ENCODE measurements around the gene TRIP10.

DNA sequence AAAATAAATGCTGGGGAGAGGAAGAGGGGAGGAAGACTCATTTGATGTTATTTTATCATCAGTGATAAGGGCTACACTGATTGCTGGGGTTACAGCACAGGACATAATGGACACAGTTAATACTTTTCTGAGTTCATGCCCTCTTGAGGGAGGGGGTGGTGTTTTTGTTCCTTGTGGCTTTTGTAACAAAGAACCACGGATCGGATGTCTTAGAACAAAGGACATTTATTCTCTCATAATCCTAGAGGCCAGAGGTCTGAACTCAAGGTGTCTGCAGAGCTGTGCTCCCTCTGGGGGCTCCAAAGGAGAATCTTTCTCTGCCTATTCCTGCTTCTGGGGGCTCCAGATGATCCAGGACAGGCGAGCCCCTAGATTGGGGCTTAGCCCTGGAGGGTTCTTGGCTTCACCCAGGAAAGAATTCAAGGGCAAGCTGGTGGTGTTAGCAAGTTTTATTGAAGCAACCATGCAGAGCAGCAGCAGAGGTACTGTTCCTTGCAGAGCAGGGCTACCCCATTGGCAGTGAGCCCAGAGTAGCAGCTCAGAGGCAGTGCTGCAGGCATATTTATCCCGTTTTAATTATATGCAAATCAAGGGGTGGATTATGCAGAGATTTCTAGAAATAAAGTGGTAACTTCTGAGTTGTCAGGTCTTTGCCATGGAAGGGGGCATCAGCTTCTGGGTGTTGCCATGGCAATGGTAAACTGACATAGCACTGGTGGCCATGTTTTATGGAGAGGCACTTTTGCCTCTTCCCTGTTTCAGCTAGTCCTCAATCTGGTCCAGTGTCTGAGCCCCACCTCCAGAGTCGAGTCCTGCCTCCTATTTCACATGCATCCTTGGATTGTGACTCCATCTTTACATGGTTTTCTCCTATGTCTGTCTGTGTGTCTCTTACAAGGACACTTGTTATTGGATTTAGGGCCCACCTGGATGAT, 51.0 kb downstream of the TRIP10 start:
- TF ChIP-seq GABPA (IDR thresholded peaks at IDR 0.05 in 1 of 2, conservative IDR thresholded peaks at IDR 0.05 in 1 of 2), result no peak
- TF ChIP-seq, protein P1, sequence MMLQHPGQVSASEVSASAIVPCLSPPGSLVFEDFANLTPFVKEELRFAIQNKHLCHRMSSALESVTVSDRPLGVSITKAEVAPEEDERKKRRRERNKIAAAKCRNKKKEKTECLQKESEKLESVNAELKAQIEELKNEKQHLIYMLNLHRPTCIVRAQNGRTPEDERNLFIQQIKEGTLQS (IDR thresholded peaks at IDR 0.05), result no peak
- TF ChIP-seq TAF1 (conservative IDR thresholded peaks at IDR 0.05), result no peak
- TF ChIP-seq, protein P2, sequence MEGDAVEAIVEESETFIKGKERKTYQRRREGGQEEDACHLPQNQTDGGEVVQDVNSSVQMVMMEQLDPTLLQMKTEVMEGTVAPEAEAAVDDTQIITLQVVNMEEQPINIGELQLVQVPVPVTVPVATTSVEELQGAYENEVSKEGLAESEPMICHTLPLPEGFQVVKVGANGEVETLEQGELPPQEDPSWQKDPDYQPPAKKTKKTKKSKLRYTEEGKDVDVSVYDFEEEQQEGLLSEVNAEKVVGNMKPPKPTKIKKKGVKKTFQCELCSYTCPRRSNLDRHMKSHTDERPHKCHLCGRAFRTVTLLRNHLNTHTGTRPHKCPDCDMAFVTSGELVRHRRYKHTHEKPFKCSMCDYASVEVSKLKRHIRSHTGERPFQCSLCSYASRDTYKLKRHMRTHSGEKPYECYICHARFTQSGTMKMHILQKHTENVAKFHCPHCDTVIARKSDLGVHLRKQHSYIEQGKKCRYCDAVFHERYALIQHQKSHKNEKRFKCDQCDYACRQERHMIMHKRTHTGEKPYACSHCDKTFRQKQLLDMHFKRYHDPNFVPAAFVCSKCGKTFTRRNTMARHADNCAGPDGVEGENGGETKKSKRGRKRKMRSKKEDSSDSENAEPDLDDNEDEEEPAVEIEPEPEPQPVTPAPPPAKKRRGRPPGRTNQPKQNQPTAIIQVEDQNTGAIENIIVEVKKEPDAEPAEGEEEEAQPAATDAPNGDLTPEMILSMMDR (IDR thresholded peaks at IDR 0.05; ENCODE audit: low read depth, low read length, missing input control), result no peak
- TF ChIP-seq RXRA (IDR thresholded peaks at IDR 0.05), result no peak
- TF ChIP-seq YY1 (IDR thresholded peaks at IDR 0.05), result no peak
- TF ChIP-seq, protein P3, sequence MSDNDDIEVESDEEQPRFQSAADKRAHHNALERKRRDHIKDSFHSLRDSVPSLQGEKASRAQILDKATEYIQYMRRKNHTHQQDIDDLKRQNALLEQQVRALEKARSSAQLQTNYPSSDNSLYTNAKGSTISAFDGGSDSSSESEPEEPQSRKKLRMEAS (IDR thresholded peaks at IDR 0.05), result no peak
- TF ChIP-seq HNF4G (IDR thresholded peaks at IDR 0.05), result no peak
- no peak for TF ChIP-seq FOXA1 (IDR thresholded peaks at IDR 0.05)
